H1 (cell line): ENCODE data around the gene HNRNPAB. TPM values are rescaled to one million over a fixed set of nuclear protein-coding genes. Genes with fewer than 3 reads are reported as not detected.

Experiments
- ATF3 ChIP-seq: IDR thresholded peaks from 2 replicates; pipeline ENCODE4 v1.6.1; 2011; ENCODE audit warnings: low read depth, mild to moderate bottlenecking, low read length; ENCODE audit not compliant: insufficient read depth
- BCL11A ChIP-seq, 2 experiments: IDR thresholded peaks; one replicate each; pipeline ENCODE4 v1.6.1; 2011; ENCODE audit warnings: low read depth in 2 of 2, low read length in 2 of 2, mild to moderate bottlenecking in 2 of 2
- CTBP2 ChIP-seq: IDR thresholded peaks from 2 replicates; pipeline ENCODE4 v1.7.0; 2011; ENCODE audit warnings: borderline replicate concordance, mild to moderate bottlenecking, moderate library complexity, mixed read lengths, low read length; ENCODE audit not compliant: insufficient read depth, insufficient read length
- GTF2F1 ChIP-seq: IDR thresholded peaks from 2 replicates; pipeline ENCODE4 v1.6.1; 2012; ENCODE audit warnings: low read depth, low read length, improper control_type of control experiment, borderline replicate concordance
- SAP30 ChIP-seq: fragments of 300-600 bp; sonication (generic); IDR thresholded peaks from 2 replicates; pipeline ENCODE4 v1.7.1; 2012; ENCODE audit warnings: low read length, moderate library complexity, mild to moderate bottlenecking, inconsistent platforms; ENCODE audit not compliant: insufficient read depth, insufficient replicate concordance
- SIX5 ChIP-seq: IDR thresholded peaks from 2 replicates; pipeline ENCODE4 v1.6.1; 2011; ENCODE audit warnings: mild to moderate bottlenecking, low read depth, low read length
- polyA plus RNA-seq, 7 experiments: library from polyadenylated mRNA; depleted of rRNA in 3 of 7; stranded (reverse) in 5 of 7; unstranded in 2 of 7; fragments of >200 nt in 5 of 7; fragments of 200-250 nt in 2 of 7; gene quantifications; 1 replicate in 5 of 7; 2 replicates in 1 of 7; 4 replicates in 1 of 7; pipeline versions ENCODE4 v1.2.1 to v1.2.3, GENCODE V29; 2011 to 2013; ENCODE audit warnings: missing spikeins in 2 of 7, mixed read lengths in 2 of 7
- total RNA-seq: library from RNA; stranded (reverse); fragmentation: NEBNext Ultra II Directional; extraction: Animal tissue kit (Norgen Biotek cat#: 25700); gene quantifications from 2 replicates; pipeline ENCODE4 v1.2.1, GENCODE V29; 2021

HNRNPAB gene
- total and polyA plus RNA-seq, 2 of the 8 experiments (the other 6 are each of a cell fraction or from before 2014, with no cell fraction given), result 373 to 563 TPM

GRCh38 chr5:178237431-178238312 lies 33.3 kb downstream of the HNRNPAB start (continued):
- TF ChIP-seq ATF3 (no peak), SAP30 (no peak), CTBP2 (no peak), BCL11A (IDR thresholded peaks at IDR 0.05; ENCODE audit: low read depth in 2 of 2, low read length in 2 of 2) (no peak), GTF2F1 (no peak), SIX5 (no peak)
- TF ChIP-seq, all 59 proteins: peak for 0
